Nephron (organoid): Measurements from ENCODE around the gene SH3BP1.
A peak's percentile ranks its signal among the peaks of the same experiment; 100 is the strongest.

ENCODE experiments used
- H3K27ac Mint-ChIP-seq, 3 experiments: 2 replicates each; pipeline ENCODE4 v1.8.0; 2020; ENCODE audit warnings: mixed read lengths in 3 of 3, mild to moderate bottlenecking in 2 of 3, moderate library complexity in 1 of 3
- H3K27me3 Mint-ChIP-seq: 2 replicates; pipeline ENCODE4 v1.8.0; 2021; ENCODE audit warnings: low read depth, mild to moderate bottlenecking, moderate library complexity, mixed read lengths
- H3K36me3 Mint-ChIP-seq: 2 replicates; pipeline ENCODE4 v1.8.0; 2020; ENCODE audit warnings: low read depth, mixed read lengths
- H3K4me1 Mint-ChIP-seq: 2 replicates; pipeline ENCODE4 v1.8.0; 2020; ENCODE audit warnings: mixed read lengths
- H3K4me3 Mint-ChIP-seq, 3 experiments: 2 replicates each; pipeline ENCODE4 v1.8.0; 2020; ENCODE audit warnings: mild to moderate bottlenecking in 3 of 3, mixed read lengths in 3 of 3, moderate library complexity in 2 of 3
- H3K9me3 Mint-ChIP-seq: 2 replicates; pipeline ENCODE4 v1.8.0; 2020; ENCODE audit warnings: mixed read lengths
- TF ChIP-seq, protein P1 (sequence below), 3 experiments: fragments of 200-600 bp; sonication (generic); IDR thresholded peaks; one replicate each; pipeline ENCODE4 v1.5.0; 2021; ENCODE audit warnings: antibody characterized with exemption in 3 of 3; ENCODE audit not compliant: unreplicated experiment in 3 of 3

The SH3BP1 gene

DNA sequence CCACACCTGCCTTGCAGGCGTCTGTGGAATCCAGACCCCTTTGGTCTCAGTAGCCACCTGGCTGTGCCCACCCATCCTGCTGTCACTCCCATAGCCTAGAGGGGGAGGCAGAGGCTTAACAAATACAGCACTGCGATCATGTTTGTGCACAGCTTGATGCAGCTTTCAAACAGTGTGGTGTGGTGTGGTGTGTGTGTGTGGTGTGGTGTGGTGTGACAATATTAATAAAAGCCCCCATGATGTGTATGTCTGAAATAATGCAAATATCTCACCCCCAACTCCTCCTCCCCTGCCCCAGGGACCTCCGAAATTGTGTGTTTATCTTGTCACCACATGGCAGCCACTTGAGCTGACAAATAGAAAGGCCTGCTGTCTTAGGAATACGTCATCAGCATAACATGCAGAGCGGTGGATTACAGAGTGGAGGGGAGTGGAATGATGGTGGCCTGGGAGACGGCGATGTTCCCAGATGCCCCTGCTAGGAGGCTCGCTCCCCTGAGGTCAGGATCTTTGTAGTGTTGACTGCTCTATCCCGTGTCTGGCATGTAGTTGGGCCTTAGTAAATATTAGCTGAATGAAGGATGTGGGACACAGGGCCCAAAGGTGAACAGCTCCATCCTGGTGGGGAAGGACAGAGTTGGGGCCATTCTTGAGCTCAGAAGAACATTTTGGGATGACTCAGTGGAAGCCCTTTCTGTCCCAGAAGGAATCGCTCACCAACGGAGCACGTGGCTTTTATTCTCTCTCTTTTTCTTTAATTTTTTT, 21.9 kb downstream of the SH3BP1 start:
- Mint-ChIP-seq H3K4me1 (peaks cover 38% of the 10 kb centered on the region), H3K9me3 (no peaks in the 10 kb centered on the region), H3K4me3 (peak overlapping the region; percentile 69 to 87 (median 86)), H3K27ac (peak overlapping the region; percentile 45 to 67 (median 48)), H3K36me3 (peaks cover 4% of the 10 kb centered on the region), H3K27me3 (no peaks in the 10 kb centered on the region)
- TF ChIP-seq, protein P1, sequence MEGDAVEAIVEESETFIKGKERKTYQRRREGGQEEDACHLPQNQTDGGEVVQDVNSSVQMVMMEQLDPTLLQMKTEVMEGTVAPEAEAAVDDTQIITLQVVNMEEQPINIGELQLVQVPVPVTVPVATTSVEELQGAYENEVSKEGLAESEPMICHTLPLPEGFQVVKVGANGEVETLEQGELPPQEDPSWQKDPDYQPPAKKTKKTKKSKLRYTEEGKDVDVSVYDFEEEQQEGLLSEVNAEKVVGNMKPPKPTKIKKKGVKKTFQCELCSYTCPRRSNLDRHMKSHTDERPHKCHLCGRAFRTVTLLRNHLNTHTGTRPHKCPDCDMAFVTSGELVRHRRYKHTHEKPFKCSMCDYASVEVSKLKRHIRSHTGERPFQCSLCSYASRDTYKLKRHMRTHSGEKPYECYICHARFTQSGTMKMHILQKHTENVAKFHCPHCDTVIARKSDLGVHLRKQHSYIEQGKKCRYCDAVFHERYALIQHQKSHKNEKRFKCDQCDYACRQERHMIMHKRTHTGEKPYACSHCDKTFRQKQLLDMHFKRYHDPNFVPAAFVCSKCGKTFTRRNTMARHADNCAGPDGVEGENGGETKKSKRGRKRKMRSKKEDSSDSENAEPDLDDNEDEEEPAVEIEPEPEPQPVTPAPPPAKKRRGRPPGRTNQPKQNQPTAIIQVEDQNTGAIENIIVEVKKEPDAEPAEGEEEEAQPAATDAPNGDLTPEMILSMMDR (IDR thresholded peaks at IDR 0.05; ENCODE audit: unreplicated experiment in 3 of 3) = peak; percentile 42 to 48 (median 43)

DNA sequence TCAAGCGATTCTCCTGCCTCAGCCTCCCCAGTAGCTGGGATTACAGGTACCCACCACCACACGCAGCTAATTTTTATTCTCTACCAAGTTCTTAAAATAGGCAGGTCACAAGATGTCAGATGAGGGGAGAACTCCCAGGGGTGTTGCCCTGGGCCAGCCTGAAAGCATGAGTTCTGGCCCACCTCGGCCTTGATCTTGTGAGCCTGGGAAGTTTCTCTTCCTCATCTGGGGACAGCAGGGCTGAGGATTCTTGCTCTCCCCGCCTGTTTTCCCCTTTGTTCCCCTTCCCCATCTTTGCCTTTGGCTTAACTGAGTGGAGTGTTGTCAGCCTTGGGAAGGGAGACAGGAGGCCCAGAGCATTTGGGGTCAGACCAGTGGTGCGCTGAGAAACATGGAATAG, 22.6 kb downstream of the SH3BP1 start:
- Mint-ChIP-seq H3K27me3 (no peaks in the 10 kb centered on the region), H3K9me3 (no peaks in the 10 kb centered on the region), H3K4me1 (peaks cover 38% of the 10 kb centered on the region), H3K36me3 (peaks cover 11% of the 10 kb centered on the region), H3K27ac (peak overlapping the region in 2 of 3 experiments; percentile 48 to 80), H3K4me3 (peak overlapping the region in 2 of 3 experiments; percentile 33 to 62)
- TF ChIP-seq, protein P1 (IDR thresholded peaks at IDR 0.05; ENCODE audit: unreplicated experiment in 3 of 3) = no peak

DNA sequence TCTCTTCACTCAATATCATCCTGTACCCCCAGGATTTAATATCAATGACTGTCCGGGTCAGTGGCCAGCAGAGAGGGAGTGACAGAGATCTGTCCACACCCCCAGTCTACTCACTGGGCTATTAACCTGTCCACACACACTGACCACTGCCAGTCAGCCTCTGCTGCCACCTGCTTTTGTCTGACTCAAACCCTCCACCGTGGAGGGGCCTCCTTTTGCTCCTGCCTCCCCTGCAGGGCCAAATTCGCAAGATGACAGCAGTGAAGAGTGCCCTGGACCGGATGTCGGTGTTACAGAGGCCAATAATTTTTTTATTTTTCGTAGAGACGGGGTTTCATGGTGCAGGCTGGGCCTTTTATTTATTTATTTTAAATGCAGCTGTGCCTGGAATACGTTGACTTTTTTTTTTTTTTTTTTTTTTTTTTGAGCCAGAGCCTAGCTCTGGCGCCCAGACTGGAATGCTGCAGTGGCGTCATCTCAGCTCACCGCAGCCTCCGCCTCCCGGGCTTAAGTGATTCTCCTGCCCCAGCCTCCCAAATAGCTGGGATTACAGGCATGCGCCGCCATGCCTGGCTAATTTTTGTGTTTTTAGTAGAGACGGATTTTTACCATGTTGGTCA, 24.2 kb downstream of the SH3BP1 start:
- H3K4me3 Mint-ChIP-seq = no peak overlapping the region
- H3K27me3 Mint-ChIP-seq = no peaks in the 10 kb centered on the region
- peaks cover 14% of the 10 kb centered on the region for H3K36me3 Mint-ChIP-seq
- no peak overlapping the region for H3K27ac Mint-ChIP-seq
- H3K9me3 Mint-ChIP-seq = no peaks in the 10 kb centered on the region
- TF ChIP-seq, protein P1 (IDR thresholded peaks at IDR 0.05; ENCODE audit: unreplicated experiment in 3 of 3) = no peak
- H3K4me1 Mint-ChIP-seq = peaks cover 29% of the 10 kb centered on the region

DNA sequence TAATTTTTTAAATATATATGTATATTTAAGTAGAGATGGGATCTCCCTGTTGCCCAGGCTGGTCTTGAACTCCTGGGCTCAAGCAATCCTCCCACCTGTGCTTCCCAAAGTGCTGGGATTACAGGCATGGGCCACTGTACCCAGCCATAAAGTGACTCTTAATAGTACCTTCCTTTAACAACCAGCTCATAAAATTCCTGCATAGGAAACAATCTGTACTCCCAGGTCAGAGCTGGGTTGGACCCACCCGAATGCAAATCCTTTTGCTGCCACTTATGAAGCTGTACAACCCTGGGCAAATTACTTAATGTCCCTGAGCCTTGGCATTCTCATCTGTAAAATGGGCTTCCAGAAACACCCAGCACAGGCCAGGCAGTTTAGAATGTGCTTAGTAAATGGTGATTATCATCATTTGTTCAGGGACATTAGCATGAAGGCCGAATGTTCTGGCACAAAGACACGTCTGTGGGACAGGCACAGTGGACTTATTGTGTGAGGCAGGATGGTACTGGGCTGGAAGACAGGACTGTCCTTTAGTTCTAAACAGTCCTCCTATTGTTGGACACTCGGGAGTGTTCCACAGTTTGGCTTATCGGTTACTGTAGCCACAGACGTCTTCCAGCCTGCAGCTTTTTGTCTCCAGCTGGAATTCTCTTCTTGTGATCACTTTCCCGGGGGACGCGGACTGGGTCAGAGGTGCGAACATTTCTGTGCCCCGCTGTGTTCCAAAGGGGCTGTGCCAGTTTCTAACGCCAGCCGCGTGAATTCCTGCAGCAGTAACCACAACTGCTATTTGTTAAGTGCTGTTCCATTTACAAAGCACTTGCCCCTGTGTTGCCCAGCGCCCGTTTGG, 25.0 kb downstream of the SH3BP1 start:
- no peak overlapping the region for H3K27ac Mint-ChIP-seq
- peaks cover 15% of the 10 kb centered on the region for H3K36me3 Mint-ChIP-seq
- H3K27me3 Mint-ChIP-seq = no peaks in the 10 kb centered on the region
- H3K4me1 Mint-ChIP-seq = peaks cover 27% of the 10 kb centered on the region
- TF ChIP-seq, protein P1 (IDR thresholded peaks at IDR 0.05; ENCODE audit: unreplicated experiment in 3 of 3) = no peak
- H3K4me3 Mint-ChIP-seq = no peak overlapping the region
- no peaks in the 10 kb centered on the region for H3K9me3 Mint-ChIP-seq

DNA sequence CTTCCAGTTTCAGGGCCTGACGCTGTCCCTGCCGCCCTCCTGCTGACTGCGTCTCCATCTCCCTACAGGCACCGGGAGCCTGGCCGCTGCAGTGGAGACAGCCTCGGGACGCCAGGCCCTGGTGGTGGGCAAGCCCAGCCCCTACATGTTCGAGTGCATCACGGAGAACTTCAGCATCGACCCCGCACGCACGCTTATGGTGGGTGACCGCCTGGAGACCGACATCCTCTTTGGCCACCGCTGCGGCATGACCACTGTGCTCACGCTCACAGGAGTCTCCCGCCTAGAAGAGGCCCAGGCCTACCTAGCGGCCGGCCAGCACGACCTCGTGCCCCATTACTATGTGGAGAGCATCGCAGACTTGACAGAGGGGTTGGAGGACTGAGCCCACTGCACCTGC, 26.0 kb downstream of the SH3BP1 start:
- no peak overlapping the region for H3K4me3 Mint-ChIP-seq
- TF ChIP-seq, protein P1 (IDR thresholded peaks at IDR 0.05; ENCODE audit: unreplicated experiment in 3 of 3) = no peak
- no peaks in the 10 kb centered on the region for H3K27me3 Mint-ChIP-seq
- peaks cover 17% of the 10 kb centered on the region for H3K4me1 Mint-ChIP-seq
- peaks cover 17% of the 10 kb centered on the region for H3K36me3 Mint-ChIP-seq
- H3K9me3 Mint-ChIP-seq = no peaks in the 10 kb centered on the region
- no peak overlapping the region for H3K27ac Mint-ChIP-seq
